GM19099 (cell line): ENCODE data around the gene STK24.

ENCODE experiments used
- POLR2A ChIP-seq: IDR thresholded peaks from 3 replicates; pipeline ENCODE4 v1.6.1; 2011; ENCODE audit warnings: low read depth; ENCODE audit not compliant: insufficient read length; ENCODE audit errors: extremely low read depth

Gene STK24

GRCh38 chr13:98473788-98474144 is 103.1 kb downstream of the STK24 start:
- no peak for TF ChIP-seq POLR2A

GRCh38 chr13:98473135-98473787 is 103.6 kb downstream of the STK24 start:
- TF ChIP-seq POLR2A = no peak

- TF ChIP-seq POLR2A = no peak
Measured at GRCh38 chr13:98471934-98472333, 105.0 kb downstream of the STK24 start.

GRCh38 chr13:98470920-98471319 is 106.0 kb downstream of the STK24 start:
- TF ChIP-seq POLR2A = no peak

GRCh38 chr13:98468929-98469328 is 108.0 kb downstream of the STK24 start:
- TF ChIP-seq POLR2A = no peak

- TF ChIP-seq POLR2A = no peak
Measured at GRCh38 chr13:98468361-98468760, 108.5 kb downstream of the STK24 start.

- no peak for TF ChIP-seq POLR2A
Measured at GRCh38 chr13:98467263-98467985, 109.5 kb downstream of the STK24 start.

- TF ChIP-seq POLR2A = no peak
Measured at GRCh38 chr13:98466634-98467236, 110.2 kb downstream of the STK24 start.

- no peak for TF ChIP-seq POLR2A
Measured at GRCh38 chr13:98462946-98463345, 114.0 kb downstream of the STK24 start.

GRCh38 chr13:98462241-98462882 is 114.5 kb downstream of the STK24 start:
- no peak for TF ChIP-seq POLR2A

GRCh38 chr13:98461486-98462240 is 115.2 kb downstream of the STK24 start:
- TF ChIP-seq POLR2A = no peak

GRCh38 chr13:98460516-98460915 is 116.4 kb downstream of the STK24 start:
- no peak for TF ChIP-seq POLR2A

GRCh38 chr13:98459721-98460370 is 117.1 kb downstream of the STK24 start:
- no peak for TF ChIP-seq POLR2A

- no peak for TF ChIP-seq POLR2A
Measured at GRCh38 chr13:98459171-98459681, 117.7 kb downstream of the STK24 start.
